Measurements from ENCODE around the gene ASPSCR1.

Gene ASPSCR1

GRCh38 chr17:82061047-82061925, 83.9 kb downstream of the ASPSCR1 start:
- no peak overlapping the region for H3K4me3 ChIP-seq (ENCODE audit: low read depth, low read length)
- TF ChIP-seq, protein P1, sequence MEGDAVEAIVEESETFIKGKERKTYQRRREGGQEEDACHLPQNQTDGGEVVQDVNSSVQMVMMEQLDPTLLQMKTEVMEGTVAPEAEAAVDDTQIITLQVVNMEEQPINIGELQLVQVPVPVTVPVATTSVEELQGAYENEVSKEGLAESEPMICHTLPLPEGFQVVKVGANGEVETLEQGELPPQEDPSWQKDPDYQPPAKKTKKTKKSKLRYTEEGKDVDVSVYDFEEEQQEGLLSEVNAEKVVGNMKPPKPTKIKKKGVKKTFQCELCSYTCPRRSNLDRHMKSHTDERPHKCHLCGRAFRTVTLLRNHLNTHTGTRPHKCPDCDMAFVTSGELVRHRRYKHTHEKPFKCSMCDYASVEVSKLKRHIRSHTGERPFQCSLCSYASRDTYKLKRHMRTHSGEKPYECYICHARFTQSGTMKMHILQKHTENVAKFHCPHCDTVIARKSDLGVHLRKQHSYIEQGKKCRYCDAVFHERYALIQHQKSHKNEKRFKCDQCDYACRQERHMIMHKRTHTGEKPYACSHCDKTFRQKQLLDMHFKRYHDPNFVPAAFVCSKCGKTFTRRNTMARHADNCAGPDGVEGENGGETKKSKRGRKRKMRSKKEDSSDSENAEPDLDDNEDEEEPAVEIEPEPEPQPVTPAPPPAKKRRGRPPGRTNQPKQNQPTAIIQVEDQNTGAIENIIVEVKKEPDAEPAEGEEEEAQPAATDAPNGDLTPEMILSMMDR (IDR thresholded peaks at IDR 0.05; ENCODE audit: low read depth, low read length): no peak

DNA sequence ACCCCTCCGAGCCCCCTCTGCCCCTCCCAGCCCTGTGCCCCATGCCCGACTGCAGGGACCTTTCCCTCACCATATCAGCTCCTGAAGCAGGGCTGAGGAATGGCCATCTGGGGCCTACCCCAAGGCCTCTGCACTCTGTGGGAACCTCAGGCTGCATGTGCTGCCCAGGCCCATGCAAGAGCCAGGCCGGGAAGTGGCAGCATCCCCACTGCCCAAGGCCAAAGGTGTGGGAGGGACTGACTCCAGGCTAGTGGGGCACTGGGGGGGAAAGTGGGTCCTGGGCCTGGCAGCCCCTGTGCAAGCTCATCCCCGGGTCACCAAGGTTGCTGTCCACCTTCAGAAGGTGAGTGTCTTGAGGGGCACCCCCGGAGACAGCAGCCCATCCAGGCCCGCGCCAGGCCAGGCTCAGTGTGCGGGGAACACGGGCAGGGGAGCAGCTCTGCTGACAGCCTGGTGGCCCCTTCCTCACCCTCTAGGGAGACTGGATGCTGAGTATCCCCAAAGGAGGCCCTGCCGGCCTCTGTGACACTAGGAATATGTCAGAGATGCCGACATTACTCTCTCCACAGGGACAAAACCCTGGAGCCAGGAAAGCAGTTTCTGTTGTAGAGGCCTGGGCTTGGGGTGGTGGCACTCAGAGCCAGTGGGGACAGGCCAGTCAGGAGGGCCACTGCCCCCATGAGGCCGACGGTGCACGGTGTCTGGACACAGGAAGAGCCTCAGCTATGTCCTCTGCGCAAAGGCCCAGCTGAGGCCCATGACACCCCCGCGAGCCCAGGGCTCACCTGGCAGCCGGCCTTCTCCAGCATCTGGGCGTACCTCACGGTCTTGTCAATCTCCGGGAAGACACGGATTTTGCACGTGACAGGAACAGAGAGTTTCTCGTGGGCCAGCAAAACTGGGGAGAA, 84.9 kb downstream of the ASPSCR1 start:
- H3K4me3 ChIP-seq (ENCODE audit: low read depth, low read length): no peak overlapping the region
- TF ChIP-seq, protein P1 (IDR thresholded peaks at IDR 0.05; ENCODE audit: low read depth, low read length): no peak

DNA sequence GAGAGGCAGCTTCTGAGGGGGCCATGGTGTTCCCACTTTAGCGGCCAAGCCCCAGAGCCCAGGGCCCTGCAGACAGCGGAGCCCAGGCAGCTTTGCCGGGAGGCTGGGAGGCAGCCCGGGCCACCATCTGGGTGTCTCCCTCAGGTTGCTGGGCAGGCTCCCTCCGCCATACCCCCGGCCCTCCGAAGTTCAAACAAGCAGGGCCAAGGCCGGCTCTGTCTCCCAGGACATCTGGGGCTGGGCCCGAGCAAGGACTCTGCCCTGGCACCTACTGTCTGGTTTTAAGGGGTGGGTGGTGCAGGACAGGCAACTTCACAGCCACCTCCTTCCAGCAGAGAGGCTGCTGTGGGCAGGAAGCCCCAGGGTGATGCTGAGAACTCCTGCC, 85.5 kb downstream of the ASPSCR1 start:
- H3K4me3 ChIP-seq (ENCODE audit: low read depth, low read length): no peak overlapping the region
- TF ChIP-seq, protein P1 (IDR thresholded peaks at IDR 0.05; ENCODE audit: low read depth, low read length): no peak

- H3K4me3 ChIP-seq (ENCODE audit: low read depth, low read length): no peak overlapping the region
Observed at GRCh38 chr17:82063424-82064415, 86.3 kb downstream of the ASPSCR1 start.

DNA sequence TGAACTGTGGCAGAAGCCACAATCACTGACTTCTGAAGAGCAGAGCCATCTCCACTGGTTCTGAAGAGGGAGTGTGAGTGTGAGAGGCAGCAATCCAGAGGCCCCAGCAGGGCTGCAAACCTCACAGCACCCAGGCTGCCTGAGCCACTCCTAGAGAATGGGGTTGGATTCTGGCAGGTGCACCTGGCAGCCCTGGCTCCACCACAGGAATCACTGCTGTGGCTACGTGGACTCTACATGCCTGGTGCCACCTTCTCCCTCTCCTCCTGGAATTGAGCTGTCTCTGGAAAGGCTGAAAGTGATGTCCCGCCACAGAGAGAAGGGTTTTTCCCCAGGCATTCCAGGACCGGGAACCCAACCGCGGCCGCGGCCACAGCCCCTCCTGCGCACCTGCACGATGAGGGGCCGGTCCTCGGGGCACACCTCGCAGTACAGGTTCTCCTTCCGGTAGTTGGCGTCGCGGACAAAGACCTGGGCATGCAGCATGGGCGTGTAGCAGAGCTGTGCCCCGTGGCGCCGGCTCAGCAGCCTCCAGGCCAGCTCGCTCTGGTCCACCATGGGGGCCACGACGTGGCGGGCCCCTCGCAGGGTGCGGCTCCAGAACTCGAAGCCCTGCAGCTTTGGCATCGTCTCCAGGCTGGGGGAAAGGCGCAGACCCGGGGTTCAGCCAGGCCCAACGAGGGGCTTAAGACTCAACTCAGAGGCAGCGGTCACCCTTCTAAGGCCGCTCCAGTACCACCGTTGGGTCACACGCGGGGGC, 87.2 kb downstream of the ASPSCR1 start:
- H3K4me3 ChIP-seq (ENCODE audit: low read depth, low read length): peak overlapping the region; percentile 85
- TF ChIP-seq, protein P1 (IDR thresholded peaks at IDR 0.05; ENCODE audit: low read depth, low read length): no peak

More at GRCh38 chr17:82063424-82064415, 86.3 kb downstream of the ASPSCR1 start:
- TF ChIP-seq, protein P1 (IDR thresholded peaks at IDR 0.05; ENCODE audit: low read depth, low read length): no peak

- TF ChIP-seq, protein P1 (IDR thresholded peaks at IDR 0.05; ENCODE audit: low read depth, low read length): no peak
- peak overlapping the region; percentile 85 for H3K4me3 ChIP-seq (ENCODE audit: low read depth, low read length)
Observed at GRCh38 chr17:82065193-82065637, 87.8 kb downstream of the ASPSCR1 start.

Data from WI38 (cell line).